ENCODE measurements around the gene LMLN.

GRCh38 chr3:198017090-198017489 is 57.1 kb downstream of the LMLN start:
- TF ChIP-seq ZFX (IDR thresholded peaks at IDR 0.05; ENCODE audit: borderline replicate concordance) = no peak
- TF ChIP-seq, protein P1, sequence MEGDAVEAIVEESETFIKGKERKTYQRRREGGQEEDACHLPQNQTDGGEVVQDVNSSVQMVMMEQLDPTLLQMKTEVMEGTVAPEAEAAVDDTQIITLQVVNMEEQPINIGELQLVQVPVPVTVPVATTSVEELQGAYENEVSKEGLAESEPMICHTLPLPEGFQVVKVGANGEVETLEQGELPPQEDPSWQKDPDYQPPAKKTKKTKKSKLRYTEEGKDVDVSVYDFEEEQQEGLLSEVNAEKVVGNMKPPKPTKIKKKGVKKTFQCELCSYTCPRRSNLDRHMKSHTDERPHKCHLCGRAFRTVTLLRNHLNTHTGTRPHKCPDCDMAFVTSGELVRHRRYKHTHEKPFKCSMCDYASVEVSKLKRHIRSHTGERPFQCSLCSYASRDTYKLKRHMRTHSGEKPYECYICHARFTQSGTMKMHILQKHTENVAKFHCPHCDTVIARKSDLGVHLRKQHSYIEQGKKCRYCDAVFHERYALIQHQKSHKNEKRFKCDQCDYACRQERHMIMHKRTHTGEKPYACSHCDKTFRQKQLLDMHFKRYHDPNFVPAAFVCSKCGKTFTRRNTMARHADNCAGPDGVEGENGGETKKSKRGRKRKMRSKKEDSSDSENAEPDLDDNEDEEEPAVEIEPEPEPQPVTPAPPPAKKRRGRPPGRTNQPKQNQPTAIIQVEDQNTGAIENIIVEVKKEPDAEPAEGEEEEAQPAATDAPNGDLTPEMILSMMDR (IDR thresholded peaks at IDR 0.05) = no peak
